K562 (cell line): ENCODE measurements around the gene ATXN1. TPM values are rescaled to one million over a fixed set of nuclear protein-coding genes. Genes with fewer than 3 reads are reported as not detected.

ENCODE experiments used
- ATAC-seq: fragments of 200-7000 bp; cut with Tn5 transposase; 3 replicates; pipeline ENCODE4 v1.9.1; 2020; ENCODE audit warnings: moderate library complexity
- BruUV-seq: library from RNA; stranded (reverse); fragments of 400-500 nt; replicated peaks from 2 replicates; lab custom pipeline; 2021; lab: Mats Ljungman, UMichigan
- CTCF ChIA-PET: fragments of 300-600 bp; formaldehyde crosslinking; extraction: SDS; loops from one replicate; lab custom pipeline; 2021; ENCODE audit warnings: low intra/inter-chr PET ratio; lab: Yijun Ruan, JAX
- POLR2A ChIA-PET: fragments of 300-600, 350-650 bp; sonication (Branson Sonifier 250); formaldehyde crosslinking; extraction: SDS; loops from one replicate; lab custom pipeline; 2021; ENCODE audit warnings: antibody characterized with exemption, inconsistent platforms; lab: Yijun Ruan, JAX
- DNase-seq, 4 experiments: peaks; one replicate each; pipeline versions ENCODE4 v3.0.0 to v3.0.0-alpha.2; 2011 to 2018; ENCODE audit warnings: low spot score in 3 of 4, mixed read lengths in 3 of 4; ENCODE audit errors: extremely low read depth in 1 of 4
- FAIRE-seq: peaks from 2 replicates; lab custom pipeline; 2011; peaks lifted over from hg19 to GRCh38; lab: Jason Lieb, UNC
- H2AFZ ChIP-seq: 2 replicates; pipeline ENCODE4 v1.6.0; 2011; ENCODE audit warnings: low read depth, low read length, control low read depth, inconsistent platforms
- H3K27ac ChIP-seq: fragments of 200-600 bp; 3 replicates; pipeline ENCODE4 v1.8.0; 2011; ENCODE audit warnings: low read depth, mild to moderate bottlenecking, control low read depth, inconsistent platforms, low read length, moderate library complexity, mixed read lengths; ENCODE audit errors: extremely low read depth
- H3K27me3 ChIP-seq, 2 experiments: fragments of 300-600 bp in 1 of 2; 2 replicates in 1 of 2; 3 replicates in 1 of 2; pipeline versions ENCODE4 v1.6.0 to v1.8.0; 2011; ENCODE audit warnings: inconsistent platforms in 2 of 2, low read length in 2 of 2, mild to moderate bottlenecking in 1 of 2, mixed read lengths in 1 of 2, moderate library complexity in 1 of 2; ENCODE audit not compliant: control insufficient read depth in 2 of 2, insufficient read depth in 2 of 2
- H3K36me3 ChIP-seq: fragments of 300-600 bp; 3 replicates; pipeline ENCODE4 v1.8.0; 2011; ENCODE audit warnings: mild to moderate bottlenecking, low read length, inconsistent platforms; ENCODE audit not compliant: control insufficient read depth, insufficient read depth
- H3K4me1 ChIP-seq, 2 experiments: fragments of 200-600 bp in 1 of 2; replicated peaks in 1 of 2; 2 replicates in 1 of 2; 3 replicates in 1 of 2; pipeline versions ENCODE4 v1.5.1 to v1.8.0; 2011; ENCODE audit warnings: inconsistent platforms in 2 of 2, low read length in 2 of 2, mild to moderate bottlenecking in 1 of 2, mixed read lengths in 1 of 2, moderate library complexity in 1 of 2; ENCODE audit not compliant: control insufficient read depth in 2 of 2, insufficient read depth in 2 of 2
- H3K4me2 ChIP-seq: 2 replicates; pipeline ENCODE4 v1.6.1; 2011; ENCODE audit warnings: low read length, control low read depth, inconsistent platforms, mixed read lengths; ENCODE audit not compliant: insufficient read depth
- H3K4me3 ChIP-seq: fragments of 200-600 bp; sonication (generic), shearing (Covaris generic); 2 replicates; pipeline ENCODE4 v1.5.1; 2016; ENCODE audit warnings: control low read depth, inconsistent platforms
- H3K79me2 ChIP-seq: fragments of 200-600 bp; 3 replicates; pipeline ENCODE4 v1.8.0; 2011; ENCODE audit warnings: low read length, inconsistent platforms; ENCODE audit not compliant: control insufficient read depth, insufficient read depth
- H3K9ac ChIP-seq, 2 experiments: 2 replicates each; pipeline versions ENCODE4 v1.6.0 to v1.6.1; 2011; ENCODE audit warnings: low read depth in 2 of 2, low read length in 2 of 2, control low read depth in 1 of 2, inconsistent platforms in 1 of 2, mild to moderate bottlenecking in 1 of 2, mixed read lengths in 1 of 2; ENCODE audit not compliant: insufficient read depth in 1 of 2
- H3K9me1 ChIP-seq: one replicate; pipeline ENCODE4 v1.6.0; 2011; ENCODE audit warnings: inconsistent platforms, mild to moderate bottlenecking, low read length, moderate library complexity; ENCODE audit not compliant: control insufficient read depth, insufficient read depth
- H3K9me3 ChIP-seq: replicated peaks from 2 replicates; pipeline ENCODE4 v1.5.1; 2011; ENCODE audit warnings: low read depth, low read length, inconsistent platforms; ENCODE audit not compliant: control insufficient read depth, insufficient read depth
- H4K20me1 ChIP-seq: replicated peaks from 2 replicates; pipeline ENCODE4 v1.6.1; 2011; ENCODE audit warnings: low read length, inconsistent platforms, mixed read lengths; ENCODE audit not compliant: control insufficient read depth, insufficient read depth
- CEBPG ChIP-seq, 3 experiments: fragments of 200-800 bp in 1 of 3; sonication (Bioruptor generic) in 1 of 3; sonication (generic) in 1 of 3; formaldehyde crosslinking in 1 of 3; IDR thresholded peaks in 2 of 3; conservative IDR thresholded peaks in 1 of 3; 2 replicates each; pipeline versions ENCODE4 v1.6.1 to v1.8.0; 2016 to 2022; ENCODE audit warnings: missing compliant biosample characterization in 2 of 3, missing genetic modification characterization in 2 of 3, mild to moderate bottlenecking in 1 of 3, missing genetic modification reagents in 1 of 3
- CXXC5 ChIP-seq: fragments of 250-450 bp; sonication (Bioruptor Pico); IDR thresholded peaks from 2 replicates; pipeline ENCODE4 v1.8.0; 2022; ENCODE audit warnings: inconsistent platforms, mild to moderate bottlenecking, moderate library complexity
- ELF2 ChIP-seq: fragments of 250-450 bp; sonication (Bioruptor Pico); IDR thresholded peaks from 2 replicates; pipeline ENCODE4 v1.5.0; 2021; ENCODE audit warnings: mild to moderate bottlenecking
- HNRNPUL1 ChIP-seq: fragments of 200-400 bp; formaldehyde crosslinking; IDR thresholded peaks from 2 replicates; pipeline ENCODE4 v1.6.1; 2017; ENCODE audit warnings: low read length
- ILF3 ChIP-seq: fragments of 450-650 bp; IDR thresholded peaks from 2 replicates; pipeline ENCODE4 v1.6.1; 2018; ENCODE audit warnings: antibody characterized with exemption, mild to moderate bottlenecking, moderate library complexity, borderline replicate concordance
- NCOA2 ChIP-seq, 2 experiments: fragments of 450-650 bp; IDR thresholded peaks; 2 replicates each; pipeline ENCODE4 v1.6.1; 2018; ENCODE audit warnings: mild to moderate bottlenecking in 2 of 2, moderate library complexity in 1 of 2; ENCODE audit not compliant: partially characterized antibody in 2 of 2
- PURB ChIP-seq: sonication (generic); formaldehyde crosslinking; IDR thresholded peaks from 2 replicates; pipeline ENCODE4 v1.9.0; 2021; ENCODE audit warnings: low read depth, mild to moderate bottlenecking, missing genetic modification reagents
- TARDBP ChIP-seq: fragments of 450-650 bp; IDR thresholded peaks from 2 replicates; pipeline ENCODE4 v1.6.1; 2016
- ZBED1 ChIP-seq: IDR thresholded peaks from 2 replicates; pipeline ENCODE4 v1.6.1; 2014
- WGBS: fragments of 100-300 bp; shearing (Covaris generic); methylation state at CpG from one replicate; pipeline ENCODE4 v1.1.6; 2016; ENCODE audit warnings: low coverage, mixed read lengths; ENCODE audit not compliant: insufficient coverage; ENCODE audit errors: missing lambda C conversion rate; 5-methylcytosine and 5-hydroxymethylcytosine counted together
- in situ Hi-C: fragments of 300-500 bp; cut with MboI; formaldehyde crosslinking; loops from 4 replicates; pipeline ENCODE4 v1.15.0; 2018; ENCODE audit warnings: inconsistent platforms, mixed read lengths
- intact Hi-C: fragments of 100-400 bp; cut with micrococcal nuclease; formaldehyde crosslinking; loops from 2 replicates; pipeline ENCODE4 v1.14.2; 2022
- polyA plus RNA-seq, 8 experiments: library from polyadenylated mRNA; depleted of rRNA in 4 of 8; stranded (reverse) in 5 of 8; unstranded in 3 of 8; fragments of >200 nt; fragmentation: Nextera tagmentation in 2 of 8; fragmentation: Illumina TruSeq in 1 of 8; extraction: Ambion mirVana in 2 of 8; extraction: Trizol in 1 of 8; gene quantifications; 2 replicates each; pipeline versions ENCODE4 v1.2.1 to v1.2.3, GENCODE V29; 2011 to 2014; ENCODE audit warnings: inconsistent platforms in 1 of 8, missing spikeins in 1 of 8
- total RNA-seq, 7 experiments: library from RNA; depleted of rRNA in 6 of 7; stranded (reverse); fragments of >200 nt in 6 of 7; fragmentation: Illumina TruSeq in 2 of 7; extraction: Trizol in 2 of 7; gene quantifications; 2 replicates each; pipeline versions ENCODE4 v1.2.1 to v1.2.3, GENCODE V29; 2011 to 2021; ENCODE audit warnings: low replicate concordance in 1 of 7
- TF ChIP-seq, protein P1 (sequence below): sonication (generic); formaldehyde crosslinking; IDR thresholded peaks from 2 replicates; pipeline ENCODE4 v1.8.0; 2022; ENCODE audit warnings: missing genetic modification reagents, mild to moderate bottlenecking, moderate library complexity, borderline replicate concordance
- TF ChIP-seq, protein P2 (sequence below): fragments of 450-650 bp; IDR thresholded peaks from 2 replicates; pipeline ENCODE4 v1.6.1; 2017; ENCODE audit warnings: mild to moderate bottlenecking, moderate library complexity
- TF ChIP-seq, protein P3 (sequence below): fragments of 450-650 bp; formaldehyde crosslinking; conservative IDR thresholded peaks from 2 replicates; pipeline ENCODE4 v1.4.0; 2022; ENCODE audit warnings: mild to moderate bottlenecking, missing genetic modification characterization

Gene ATXN1
- total and polyA plus RNA-seq, 9 of the 15 experiments (the other 6 are each of a cell fraction or from before 2014, with no cell fraction given) = under 0.01 to 1.2 (median 0.58) TPM

DNA sequence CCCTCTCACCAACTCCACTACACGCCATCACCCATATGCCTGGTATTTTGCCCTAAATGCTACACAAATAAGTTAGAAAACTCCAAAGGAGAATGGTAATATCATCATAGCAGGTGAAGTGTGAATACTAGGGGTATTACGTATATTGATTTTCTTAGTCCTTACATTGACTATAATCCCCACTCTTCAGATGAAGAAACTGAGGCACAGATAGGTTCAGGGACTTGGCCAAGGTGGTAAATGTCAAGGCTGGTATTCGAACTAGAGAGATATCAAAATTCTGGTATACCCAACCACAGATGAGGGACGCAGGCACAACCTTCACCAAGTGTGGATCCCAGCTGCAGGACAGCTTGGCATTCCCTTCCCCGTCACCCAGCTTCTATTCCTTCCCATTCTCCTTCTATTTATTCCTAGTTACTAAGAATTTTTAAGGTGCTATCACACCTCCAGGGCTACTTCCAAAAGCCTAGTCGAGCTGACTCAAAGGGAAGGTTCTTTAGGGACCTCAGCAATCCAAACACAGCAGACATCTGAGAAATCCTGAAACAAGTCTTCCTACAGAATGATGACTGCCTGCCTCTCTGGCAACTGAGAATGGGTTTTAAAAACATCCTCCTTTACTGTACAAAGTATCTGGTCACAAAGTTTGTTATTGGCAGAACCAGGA, 32.6 kb downstream of the ATXN1 start (continued):
- TF ChIP-seq CEBPG (CRISPR knock-in tag; IDR thresholded peaks at IDR 0.05) (no peak), CEBPG (tag; conservative IDR thresholded peaks at IDR 0.05 in 1 of 2, IDR thresholded peaks at IDR 0.05 in 1 of 2) (no peak), TARDBP (no peak), NCOA2 (IDR thresholded peaks at IDR 0.05; ENCODE audit: partially characterized antibody in 2 of 2) (no peak), HNRNPUL1 (no peak), ILF3 (no peak), ELF2 (CRISPR knock-in tag) (no peak)
- TF ChIP-seq, protein P1, sequence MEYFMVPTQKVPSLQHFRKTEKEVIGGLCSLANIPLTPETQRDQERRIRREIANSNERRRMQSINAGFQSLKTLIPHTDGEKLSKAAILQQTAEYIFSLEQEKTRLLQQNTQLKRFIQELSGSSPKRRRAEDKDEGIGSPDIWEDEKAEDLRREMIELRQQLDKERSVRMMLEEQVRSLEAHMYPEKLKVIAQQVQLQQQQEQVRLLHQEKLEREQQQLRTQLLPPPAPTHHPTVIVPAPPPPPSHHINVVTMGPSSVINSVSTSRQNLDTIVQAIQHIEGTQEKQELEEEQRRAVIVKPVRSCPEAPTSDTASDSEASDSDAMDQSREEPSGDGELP (CRISPR knock-in tag) = no peak

DNA sequence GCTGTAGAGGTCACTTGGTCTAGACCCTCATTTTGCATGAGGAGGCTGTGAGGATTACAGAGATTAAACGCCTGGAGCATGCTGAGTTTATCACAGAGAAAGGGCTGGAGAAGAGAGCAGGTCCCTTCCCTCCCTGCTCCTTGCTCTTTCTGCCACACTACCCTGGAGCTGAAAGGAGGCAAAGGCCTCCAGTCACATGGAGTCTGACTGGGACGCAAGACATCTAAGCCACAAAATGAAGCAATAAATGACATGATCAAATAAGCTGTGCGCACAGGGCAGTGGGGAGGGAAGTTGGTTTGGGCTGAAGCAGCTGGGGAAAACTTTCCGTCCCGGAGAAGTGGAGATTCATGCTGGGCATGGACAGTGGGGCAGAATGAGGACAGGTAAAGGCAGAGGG, 33.3 kb downstream of the ATXN1 start:
- Histone ChIP-seq H3K9me1 (no peaks in the 10 kb centered on the region), H3K4me1 (no peaks in the 10 kb centered on the region), H3K4me3 (no peak overlapping the region), H3K9ac (no peak overlapping the region), H3K27ac (no peak overlapping the region), H3K36me3 (no peaks in the 10 kb centered on the region), H2AFZ (no peak overlapping the region), H3K27me3 (peaks cover 4 to 6% of the 10 kb centered on the region in 2 experiments), H3K9me3 (no peaks in the 10 kb centered on the region), H3K4me2 (no peak overlapping the region), H4K20me1 (no peaks in the 10 kb centered on the region), H3K79me2 (no peaks in the 10 kb centered on the region)
- in situ Hi-C loops (no loop called here), intact Hi-C loops (no loop called here)
- CTCF ChIA-PET = no interaction called here
- ATAC-seq (no peak), FAIRE-seq (no peak), DNase-seq (no peak)
- POLR2A ChIA-PET = interaction anchor here (1.1 kb wide), 1 partner anchor 177 kb away, joined by 3 read pairs; no protein-coding TSS in a partner anchor
- no TSS peak for BruUV-seq
- WGBS = 1% methylated on average over 5 of the region's 5 CpGs
- TF ChIP-seq, protein P2, sequence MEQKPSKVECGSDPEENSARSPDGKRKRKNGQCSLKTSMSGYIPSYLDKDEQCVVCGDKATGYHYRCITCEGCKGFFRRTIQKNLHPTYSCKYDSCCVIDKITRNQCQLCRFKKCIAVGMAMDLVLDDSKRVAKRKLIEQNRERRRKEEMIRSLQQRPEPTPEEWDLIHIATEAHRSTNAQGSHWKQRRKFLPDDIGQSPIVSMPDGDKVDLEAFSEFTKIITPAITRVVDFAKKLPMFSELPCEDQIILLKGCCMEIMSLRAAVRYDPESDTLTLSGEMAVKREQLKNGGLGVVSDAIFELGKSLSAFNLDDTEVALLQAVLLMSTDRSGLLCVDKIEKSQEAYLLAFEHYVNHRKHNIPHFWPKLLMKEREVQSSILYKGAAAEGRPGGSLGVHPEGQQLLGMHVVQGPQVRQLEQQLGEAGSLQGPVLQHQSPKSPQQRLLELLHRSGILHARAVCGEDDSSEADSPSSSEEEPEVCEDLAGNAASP = no peak
- TF ChIP-seq, protein P3, sequence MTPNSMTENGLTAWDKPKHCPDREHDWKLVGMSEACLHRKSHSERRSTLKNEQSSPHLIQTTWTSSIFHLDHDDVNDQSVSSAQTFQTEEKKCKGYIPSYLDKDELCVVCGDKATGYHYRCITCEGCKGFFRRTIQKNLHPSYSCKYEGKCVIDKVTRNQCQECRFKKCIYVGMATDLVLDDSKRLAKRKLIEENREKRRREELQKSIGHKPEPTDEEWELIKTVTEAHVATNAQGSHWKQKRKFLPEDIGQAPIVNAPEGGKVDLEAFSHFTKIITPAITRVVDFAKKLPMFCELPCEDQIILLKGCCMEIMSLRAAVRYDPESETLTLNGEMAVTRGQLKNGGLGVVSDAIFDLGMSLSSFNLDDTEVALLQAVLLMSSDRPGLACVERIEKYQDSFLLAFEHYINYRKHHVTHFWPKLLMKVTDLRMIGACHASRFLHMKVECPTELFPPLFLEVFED (CRISPR knock-in tag) = no peak
- TF ChIP-seq PURB (CRISPR knock-in tag) (no peak), ZBED1 (no peak), CXXC5 (CRISPR knock-in tag) (no peak)
